Colonic mucosa (tissue), 4 donors: ENCODE measurements around the gene PNRC2. TPM values are rescaled to one million over a fixed set of nuclear protein-coding genes. Genes with fewer than 3 reads are reported as not detected.

Source experiments
- DNase-seq: peaks from one replicate; pipeline ENCODE4 v3.0.0-alpha.2; 2020
- H3K27ac ChIP-seq: fragments of 200-600 bp; one replicate; pipeline ENCODE4 v1.8.0; 2021
- H3K27me3 ChIP-seq: fragments of 200-600 bp; one replicate; pipeline ENCODE4 v1.8.0; 2021
- H3K36me3 ChIP-seq: fragments of 200-600 bp; one replicate; pipeline ENCODE4 v1.8.0; 2021
- H3K4me1 ChIP-seq: fragments of 200-600 bp; one replicate; pipeline ENCODE4 v1.8.0; 2021; ENCODE audit warnings: mild to moderate bottlenecking
- H3K4me3 ChIP-seq: fragments of 200-600 bp; one replicate; pipeline ENCODE4 v1.8.0; 2021
- H3K9ac ChIP-seq, 2 donors: one replicate each; pipeline ENCODE4 v1.7.0; 2013; ENCODE audit warnings: control low read depth in 2 of 2, low read depth in 2 of 2, low read length in 2 of 2
- H3K9me3 ChIP-seq: fragments of 200-600 bp; one replicate; pipeline ENCODE4 v1.8.0; 2021
- intact Hi-C: fragments of 100-400 bp; cut with DNase I; formaldehyde crosslinking; loops from one replicate; pipeline ENCODE4 v1.14.1; 2022
- total RNA-seq, 2 donors: library from RNA; stranded (reverse); fragmentation: NEBNext Ultra II Directional in 1 of 2; extraction: Animal tissue kit (Norgen Biotek cat#: 25700) in 1 of 2; gene quantifications; one replicate each; pipeline ENCODE4 v1.2.1, GENCODE V29; 2021
- TF ChIP-seq, protein P1 (sequence below): fragments of 200-600 bp; IDR thresholded peaks from one replicate; pipeline ENCODE4 v1.8.0; 2022; ENCODE audit warnings: antibody characterized with exemption, mild to moderate bottlenecking
- donor health status: healthy.
- donor health status: DM: no; HTN: no; CAD: no.
- donor health status: DM: no; HTN: no; CAD: no.

The PNRC2 gene
- 100 to 1,000 TPM; 152 to 170 TPM for total RNA-seq

DNA sequence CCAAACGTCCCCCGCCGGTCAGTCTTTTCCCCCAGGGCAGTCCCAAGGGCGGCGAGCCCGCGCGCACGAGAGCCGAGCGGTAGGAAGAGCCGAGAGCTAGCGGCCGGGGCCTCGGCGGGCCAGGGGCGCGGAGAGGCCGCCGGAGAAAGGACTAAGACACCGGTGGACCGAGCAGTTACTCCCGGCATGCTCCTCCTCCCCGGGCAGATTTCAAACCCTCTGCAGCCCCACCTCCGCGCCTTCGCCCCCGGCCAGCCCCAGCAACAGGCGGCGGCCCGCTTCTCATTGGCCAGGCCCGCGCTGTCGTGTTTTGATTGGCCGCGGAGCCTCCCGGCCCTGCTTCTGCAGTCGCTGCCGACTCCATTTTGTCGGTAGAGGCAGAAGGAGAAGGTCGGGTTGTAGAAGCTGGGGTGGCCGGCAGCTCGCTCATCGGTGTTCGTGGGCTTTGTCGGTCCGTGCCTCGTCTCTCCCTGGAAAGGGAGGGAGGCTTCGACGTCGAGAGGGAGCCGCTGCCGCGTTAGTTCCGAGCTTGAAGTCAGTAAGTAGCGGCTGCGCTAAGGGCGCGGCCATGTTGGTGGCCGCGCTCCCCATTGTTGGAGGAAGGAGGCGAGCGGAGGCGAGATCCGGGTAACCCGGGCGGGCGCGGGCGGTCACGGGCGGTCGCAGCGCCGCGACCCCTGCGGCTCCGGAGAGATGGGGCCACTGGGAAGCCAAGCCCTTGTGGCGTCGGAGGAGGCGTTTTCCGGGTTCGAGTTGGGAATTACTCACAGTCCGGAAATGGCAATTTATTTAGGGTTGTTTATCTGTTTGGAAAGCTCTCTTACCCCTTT, at the start of gene PNRC2:
PNRC2 (plus strand) TSS at position 368 of the 830 bp plus-strand sequence. CDS start 1,630 bp downstream, outside the sequence.
- Histone ChIP-seq H3K9ac (peak within 1 kb of the TSS; percentile 71 to 99), H3K27me3 (no peaks in the 10 kb centered on the region), H3K4me3 (peak within 1 kb of the TSS; percentile 71), H3K36me3 (no peaks in the 10 kb centered on the region), H3K4me1 (no peaks in the 10 kb centered on the region), H3K27ac (peak within 1 kb of the TSS; percentile 97), H3K9me3 (no peaks in the 10 kb centered on the region)
- TF ChIP-seq, protein P1, sequence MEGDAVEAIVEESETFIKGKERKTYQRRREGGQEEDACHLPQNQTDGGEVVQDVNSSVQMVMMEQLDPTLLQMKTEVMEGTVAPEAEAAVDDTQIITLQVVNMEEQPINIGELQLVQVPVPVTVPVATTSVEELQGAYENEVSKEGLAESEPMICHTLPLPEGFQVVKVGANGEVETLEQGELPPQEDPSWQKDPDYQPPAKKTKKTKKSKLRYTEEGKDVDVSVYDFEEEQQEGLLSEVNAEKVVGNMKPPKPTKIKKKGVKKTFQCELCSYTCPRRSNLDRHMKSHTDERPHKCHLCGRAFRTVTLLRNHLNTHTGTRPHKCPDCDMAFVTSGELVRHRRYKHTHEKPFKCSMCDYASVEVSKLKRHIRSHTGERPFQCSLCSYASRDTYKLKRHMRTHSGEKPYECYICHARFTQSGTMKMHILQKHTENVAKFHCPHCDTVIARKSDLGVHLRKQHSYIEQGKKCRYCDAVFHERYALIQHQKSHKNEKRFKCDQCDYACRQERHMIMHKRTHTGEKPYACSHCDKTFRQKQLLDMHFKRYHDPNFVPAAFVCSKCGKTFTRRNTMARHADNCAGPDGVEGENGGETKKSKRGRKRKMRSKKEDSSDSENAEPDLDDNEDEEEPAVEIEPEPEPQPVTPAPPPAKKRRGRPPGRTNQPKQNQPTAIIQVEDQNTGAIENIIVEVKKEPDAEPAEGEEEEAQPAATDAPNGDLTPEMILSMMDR: no peak
- DNase-seq: peak; percentile 97
- intact Hi-C loops: loop anchor here (5.0 kb wide), 1 partner anchor 68 kb away; no protein-coding TSS in a partner anchor

DNA sequence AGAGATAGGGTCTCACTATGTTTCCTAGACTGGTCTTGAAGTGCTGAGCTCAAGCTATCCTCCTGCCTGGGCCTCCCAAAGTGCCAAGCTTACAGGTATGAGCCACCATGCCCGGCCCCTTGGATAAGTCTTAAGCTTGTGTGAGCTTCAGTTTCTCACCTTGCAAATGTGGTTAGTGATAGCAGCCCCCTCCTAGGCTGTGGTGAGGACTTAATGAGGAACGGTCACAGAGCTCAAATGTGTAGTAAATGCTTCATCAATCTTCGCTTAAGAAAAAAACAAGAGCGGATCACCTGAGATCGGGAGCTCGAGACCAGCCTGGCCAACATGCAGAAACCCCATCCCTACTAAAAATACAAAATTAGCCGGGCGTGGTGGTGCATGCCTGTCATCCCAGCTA, 49.5 kb upstream of the PNRC2 start:
- Histone ChIP-seq H3K9me3 (no peaks in the 10 kb centered on the region), H3K4me3 (no peak overlapping the region), H3K4me1 (no peaks in the 10 kb centered on the region), H3K27me3 (no peaks in the 10 kb centered on the region), H3K27ac (no peak overlapping the region), H3K36me3 (no peaks in the 10 kb centered on the region), H3K9ac (no peak overlapping the region)
- intact Hi-C loops: no loop called here
- TF ChIP-seq, protein P1: no peak
- DNase-seq: no peak

DNA sequence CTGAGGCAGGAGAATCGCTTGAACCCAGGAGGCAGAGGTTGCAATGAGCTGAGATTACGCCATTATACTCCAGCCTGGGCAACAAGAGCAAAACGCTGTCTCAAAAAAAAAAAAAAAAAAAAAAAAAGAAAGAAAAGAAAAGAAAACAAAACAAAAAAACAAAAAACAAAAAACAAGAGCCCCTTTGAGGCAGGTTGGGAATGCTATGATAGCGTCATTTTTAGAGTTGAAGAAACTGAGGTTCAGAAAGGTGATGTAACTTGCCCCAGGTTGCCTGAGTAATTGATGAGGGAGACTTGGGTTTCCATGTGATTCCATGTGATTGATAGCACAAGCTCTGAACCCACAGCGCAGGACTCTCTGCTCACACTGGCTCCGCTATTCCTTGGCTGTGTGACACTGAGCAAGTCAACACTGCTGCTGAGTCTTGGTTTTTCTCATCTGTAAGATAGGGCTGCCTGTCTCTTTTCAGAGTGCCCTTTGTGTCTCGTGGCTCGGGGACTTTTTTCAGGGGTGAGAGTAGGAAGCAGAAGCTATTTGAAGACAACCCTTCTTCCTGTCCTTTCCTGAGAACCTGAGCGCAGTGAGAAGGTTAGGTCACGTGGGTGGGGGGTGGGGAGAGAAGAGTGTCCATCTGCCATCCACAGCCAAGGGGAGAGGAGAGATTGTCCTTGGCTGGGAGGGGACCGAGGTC, 48.9 kb upstream of the PNRC2 start:
- DNase-seq: no peak
- peak overlapping the region in 1 of 2 donors; percentile 12 for H3K9ac ChIP-seq
- intact Hi-C loops: no loop called here
- H3K4me1 ChIP-seq: no peaks in the 10 kb centered on the region
- H3K4me3 ChIP-seq: no peak overlapping the region
- H3K9me3 ChIP-seq: no peaks in the 10 kb centered on the region
- no peaks in the 10 kb centered on the region for H3K27me3 ChIP-seq
- no peaks in the 10 kb centered on the region for H3K36me3 ChIP-seq
- no peak overlapping the region for H3K27ac ChIP-seq
- TF ChIP-seq, protein P1: no peak

DNA sequence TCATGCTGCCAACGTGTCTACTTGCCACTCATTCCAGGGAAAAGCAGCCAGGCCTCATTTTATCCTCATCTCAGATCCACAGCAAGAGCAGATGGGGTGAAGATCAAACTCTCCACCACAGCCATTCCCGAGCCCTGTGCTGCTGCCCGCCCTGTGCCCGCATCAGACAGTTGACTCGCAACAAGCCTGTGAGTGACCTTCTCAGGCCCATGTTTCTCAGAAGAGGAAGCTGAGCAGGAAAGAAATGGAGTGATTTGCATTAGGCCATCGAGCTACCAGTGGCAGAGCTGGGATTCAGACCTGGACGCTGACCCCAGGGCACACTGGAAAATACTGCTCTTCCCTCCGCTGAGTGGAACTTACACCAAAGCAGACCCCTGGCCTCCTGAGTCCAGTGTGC, 47.7 kb upstream of the PNRC2 start:
- intact Hi-C loops: no loop called here
- H3K27ac ChIP-seq: no peak overlapping the region

GRCh38 chr1:23913212-23913880, 46.3 kb upstream of the PNRC2 start, which contains the start of gene CNR2:
TSS of gene CNR2 (minus strand) at chr1:23913362. CDS start at chr1:23875617, 37,745 bp downstream.
- intact Hi-C loops: no loop called here
- Histone ChIP-seq H3K9me3 (no peaks in the 10 kb centered on the region), H3K27me3 (no peaks in the 10 kb centered on the region), H3K36me3 (no peaks in the 10 kb centered on the region), H3K27ac (no peak within 1 kb of the TSS), H3K4me1 (no peaks in the 10 kb centered on the region), H3K4me3 (no peak within 1 kb of the TSS), H3K9ac (peak within 1 kb of the TSS in 1 of 2 donors; percentile 56)
- no peak for DNase-seq
- TF ChIP-seq, protein P1: no peak

More for the DNA sequence above, 47.7 kb upstream of the PNRC2 start:
- Histone ChIP-seq H3K9ac (no peak overlapping the region), H3K4me1 (no peaks in the 10 kb centered on the region), H3K36me3 (no peaks in the 10 kb centered on the region), H3K4me3 (no peak overlapping the region), H3K27me3 (no peaks in the 10 kb centered on the region), H3K9me3 (no peaks in the 10 kb centered on the region)
- DNase-seq: no peak
- TF ChIP-seq, protein P1: no peak
